Measurements from ENCODE around the gene PPP1R2C.

DNA sequence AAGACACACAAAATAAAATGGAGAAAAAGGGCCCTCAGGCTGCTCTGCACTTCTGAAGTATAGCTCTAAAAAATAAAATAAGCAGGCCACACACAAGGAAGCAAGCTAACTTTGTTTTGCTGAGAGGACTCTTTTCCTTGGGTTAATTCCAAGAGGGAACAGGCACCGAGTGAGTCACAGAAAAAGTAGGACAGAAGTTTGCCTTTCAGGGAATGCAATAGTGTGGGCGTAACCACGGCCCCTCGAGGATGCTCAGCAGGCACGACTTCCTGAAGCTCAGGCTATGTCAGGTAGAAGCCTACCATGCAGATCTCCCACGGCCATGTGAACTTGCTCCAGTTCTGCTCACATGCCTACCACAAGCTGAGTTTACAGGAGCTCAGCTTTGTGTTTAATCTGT, 22.1 kb downstream of the PPP1R2C start:
- TF ChIP-seq, protein P1, sequence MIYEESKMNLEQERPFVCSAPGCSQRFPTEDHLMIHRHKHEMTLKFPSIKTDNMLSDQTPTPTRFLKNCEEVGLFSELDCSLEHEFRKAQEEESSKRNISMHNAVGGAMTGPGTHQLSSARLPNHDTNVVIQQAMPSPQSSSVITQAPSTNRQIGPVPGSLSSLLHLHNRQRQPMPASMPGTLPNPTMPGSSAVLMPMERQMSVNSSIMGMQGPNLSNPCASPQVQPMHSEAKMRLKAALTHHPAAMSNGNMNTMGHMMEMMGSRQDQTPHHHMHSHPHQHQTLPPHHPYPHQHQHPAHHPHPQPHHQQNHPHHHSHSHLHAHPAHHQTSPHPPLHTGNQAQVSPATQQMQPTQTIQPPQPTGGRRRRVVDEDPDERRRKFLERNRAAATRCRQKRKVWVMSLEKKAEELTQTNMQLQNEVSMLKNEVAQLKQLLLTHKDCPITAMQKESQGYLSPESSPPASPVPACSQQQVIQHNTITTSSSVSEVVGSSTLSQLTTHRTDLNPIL (CRISPR knock-in tag; IDR thresholded peaks at IDR 0.05; ENCODE audit: low read depth), result no peak
- no peak for TF ChIP-seq ARNTL (CRISPR knock-in tag; IDR thresholded peaks at IDR 0.05; ENCODE audit: borderline replicate concordance, low read depth)
- TF ChIP-seq, protein P2, sequence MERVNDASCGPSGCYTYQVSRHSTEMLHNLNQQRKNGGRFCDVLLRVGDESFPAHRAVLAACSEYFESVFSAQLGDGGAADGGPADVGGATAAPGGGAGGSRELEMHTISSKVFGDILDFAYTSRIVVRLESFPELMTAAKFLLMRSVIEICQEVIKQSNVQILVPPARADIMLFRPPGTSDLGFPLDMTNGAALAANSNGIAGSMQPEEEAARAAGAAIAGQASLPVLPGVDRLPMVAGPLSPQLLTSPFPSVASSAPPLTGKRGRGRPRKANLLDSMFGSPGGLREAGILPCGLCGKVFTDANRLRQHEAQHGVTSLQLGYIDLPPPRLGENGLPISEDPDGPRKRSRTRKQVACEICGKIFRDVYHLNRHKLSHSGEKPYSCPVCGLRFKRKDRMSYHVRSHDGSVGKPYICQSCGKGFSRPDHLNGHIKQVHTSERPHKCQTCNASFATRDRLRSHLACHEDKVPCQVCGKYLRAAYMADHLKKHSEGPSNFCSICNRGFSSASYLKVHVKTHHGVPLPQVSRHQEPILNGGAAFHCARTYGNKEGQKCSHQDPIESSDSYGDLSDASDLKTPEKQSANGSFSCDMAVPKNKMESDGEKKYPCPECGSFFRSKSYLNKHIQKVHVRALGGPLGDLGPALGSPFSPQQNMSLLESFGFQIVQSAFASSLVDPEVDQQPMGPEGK (CRISPR knock-in tag; IDR thresholded peaks at IDR 0.05; ENCODE audit: borderline replicate concordance), result no peak
- TF ChIP-seq RARB (CRISPR knock-in tag; IDR thresholded peaks at IDR 0.05), result no peak
- TF ChIP-seq TCF4 (CRISPR knock-in tag; IDR thresholded peaks at IDR 0.05; ENCODE audit: borderline replicate concordance), result no peak
- TF ChIP-seq, protein P3, sequence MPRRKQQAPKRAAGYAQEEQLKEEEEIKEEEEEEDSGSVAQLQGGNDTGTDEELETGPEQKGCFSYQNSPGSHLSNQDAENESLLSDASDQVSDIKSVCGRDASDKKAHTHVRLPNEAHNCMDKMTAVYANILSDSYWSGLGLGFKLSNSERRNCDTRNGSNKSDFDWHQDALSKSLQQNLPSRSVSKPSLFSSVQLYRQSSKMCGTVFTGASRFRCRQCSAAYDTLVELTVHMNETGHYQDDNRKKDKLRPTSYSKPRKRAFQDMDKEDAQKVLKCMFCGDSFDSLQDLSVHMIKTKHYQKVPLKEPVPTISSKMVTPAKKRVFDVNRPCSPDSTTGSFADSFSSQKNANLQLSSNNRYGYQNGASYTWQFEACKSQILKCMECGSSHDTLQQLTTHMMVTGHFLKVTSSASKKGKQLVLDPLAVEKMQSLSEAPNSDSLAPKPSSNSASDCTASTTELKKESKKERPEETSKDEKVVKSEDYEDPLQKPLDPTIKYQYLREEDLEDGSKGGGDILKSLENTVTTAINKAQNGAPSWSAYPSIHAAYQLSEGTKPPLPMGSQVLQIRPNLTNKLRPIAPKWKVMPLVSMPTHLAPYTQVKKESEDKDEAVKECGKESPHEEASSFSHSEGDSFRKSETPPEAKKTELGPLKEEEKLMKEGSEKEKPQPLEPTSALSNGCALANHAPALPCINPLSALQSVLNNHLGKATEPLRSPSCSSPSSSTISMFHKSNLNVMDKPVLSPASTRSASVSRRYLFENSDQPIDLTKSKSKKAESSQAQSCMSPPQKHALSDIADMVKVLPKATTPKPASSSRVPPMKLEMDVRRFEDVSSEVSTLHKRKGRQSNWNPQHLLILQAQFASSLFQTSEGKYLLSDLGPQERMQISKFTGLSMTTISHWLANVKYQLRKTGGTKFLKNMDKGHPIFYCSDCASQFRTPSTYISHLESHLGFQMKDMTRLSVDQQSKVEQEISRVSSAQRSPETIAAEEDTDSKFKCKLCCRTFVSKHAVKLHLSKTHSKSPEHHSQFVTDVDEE (CRISPR knock-in tag; IDR thresholded peaks at IDR 0.05), result no peak
- no peak for TF ChIP-seq ESRRG (CRISPR knock-in tag; IDR thresholded peaks at IDR 0.05)
